ENCODE data around the gene INPP5D. TPM values are rescaled to one million over a fixed set of nuclear protein-coding genes. Genes with fewer than 3 reads are reported as not detected.

The INPP5D gene
- total and polyA plus RNA-seq, 2 donors (not counting 3 experiments of a cell fraction or from before 2014, with no cell fraction given): 13.9 to 46.6 TPM

- no peak for FAIRE-seq
- dilution Hi-C loops (cut with MboI; ENCODE audit: extremely low pct_ligation_motif_present, low sequenced_read_pairs) (no loop called here), intact Hi-C loops (cut with micrococcal nuclease) (loop anchor here (5.0 kb wide), 1 partner anchor 285 kb away; no protein-coding TSS in a partner anchor)
- ChIA-PET CTCF (no interaction called here), POLR2A (no interaction called here)
- H3K9me1 ChIP-seq (replicated peaks; ENCODE audit: control insufficient read depth, extremely low read depth, insufficient read depth, low read length): no peaks in the 10 kb centered on the region
- DNase-seq (ENCODE audit: low read depth, low spot score): no peak
- no peak overlapping the region for H2AFZ ChIP-seq (ENCODE audit: low read depth, low read length)
- no peak overlapping the region for H3K9ac ChIP-seq (replicated peaks; ENCODE audit: extremely low read depth, insufficient read depth, low read length)
- no peak overlapping the region for H3K27ac ChIP-seq (ENCODE audit: insufficient read depth, low read depth, low read length)
- peaks cover 2 to 17% of the 10 kb centered on the region in 2 experiments for H3K36me3 ChIP-seq (ENCODE audit: control insufficient read depth in 2 of 2, extremely low read depth in 1 of 2, insufficient read depth in 2 of 2, low read length in 2 of 2)
- no peak overlapping the region for H3K4me3 ChIP-seq (replicated peaks in 1 of 3; ENCODE audit: insufficient read depth in 1 of 3, low read depth in 1 of 3, low read length in 3 of 3)
- no peak overlapping the region for H3K4me2 ChIP-seq (ENCODE audit: insufficient read depth, low read length)
- no peaks in the 10 kb centered on the region for H3K79me2 ChIP-seq (ENCODE audit: control insufficient read depth, insufficient read depth, low read length)
- no peaks in the 10 kb centered on the region for H4K20me1 ChIP-seq (replicated peaks; ENCODE audit: control insufficient read depth, extremely low read depth, insufficient read depth, low read length)
- no peaks in the 10 kb centered on the region for H3K4me1 ChIP-seq (ENCODE audit: control insufficient read depth, extremely low read depth, insufficient read depth, low read length)
- no peak for TF ChIP-seq POLR2A (IDR thresholded peaks at IDR 0.05; ENCODE audit: low read depth, low read length)
- no peak for TF ChIP-seq MYC (IDR thresholded peaks at IDR 0.05; ENCODE audit: low read depth, low read length)
- TF ChIP-seq, protein P1, sequence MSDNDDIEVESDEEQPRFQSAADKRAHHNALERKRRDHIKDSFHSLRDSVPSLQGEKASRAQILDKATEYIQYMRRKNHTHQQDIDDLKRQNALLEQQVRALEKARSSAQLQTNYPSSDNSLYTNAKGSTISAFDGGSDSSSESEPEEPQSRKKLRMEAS (IDR thresholded peaks at IDR 0.05; ENCODE audit: insufficient read depth, insufficient read length): no peak
- TF ChIP-seq JUN (IDR thresholded peaks at IDR 0.05; ENCODE audit: borderline replicate concordance, insufficient read depth, insufficient read length, low read depth): no peak
- TF ChIP-seq, protein P2, sequence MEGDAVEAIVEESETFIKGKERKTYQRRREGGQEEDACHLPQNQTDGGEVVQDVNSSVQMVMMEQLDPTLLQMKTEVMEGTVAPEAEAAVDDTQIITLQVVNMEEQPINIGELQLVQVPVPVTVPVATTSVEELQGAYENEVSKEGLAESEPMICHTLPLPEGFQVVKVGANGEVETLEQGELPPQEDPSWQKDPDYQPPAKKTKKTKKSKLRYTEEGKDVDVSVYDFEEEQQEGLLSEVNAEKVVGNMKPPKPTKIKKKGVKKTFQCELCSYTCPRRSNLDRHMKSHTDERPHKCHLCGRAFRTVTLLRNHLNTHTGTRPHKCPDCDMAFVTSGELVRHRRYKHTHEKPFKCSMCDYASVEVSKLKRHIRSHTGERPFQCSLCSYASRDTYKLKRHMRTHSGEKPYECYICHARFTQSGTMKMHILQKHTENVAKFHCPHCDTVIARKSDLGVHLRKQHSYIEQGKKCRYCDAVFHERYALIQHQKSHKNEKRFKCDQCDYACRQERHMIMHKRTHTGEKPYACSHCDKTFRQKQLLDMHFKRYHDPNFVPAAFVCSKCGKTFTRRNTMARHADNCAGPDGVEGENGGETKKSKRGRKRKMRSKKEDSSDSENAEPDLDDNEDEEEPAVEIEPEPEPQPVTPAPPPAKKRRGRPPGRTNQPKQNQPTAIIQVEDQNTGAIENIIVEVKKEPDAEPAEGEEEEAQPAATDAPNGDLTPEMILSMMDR (IDR thresholded peaks at IDR 0.05; ENCODE audit: extremely low read depth in 1 of 2, insufficient read depth in 1 of 2, low read depth in 1 of 2, low read length in 2 of 2): no peak
- no peak for TF ChIP-seq FOS (IDR thresholded peaks at IDR 0.05; ENCODE audit: borderline replicate concordance, insufficient read depth, low read length)
- H3K27me3 ChIP-seq (ENCODE audit: control insufficient read depth in 2 of 2, insufficient read depth in 2 of 2, low read length in 2 of 2): no peaks in the 10 kb centered on the region
- BruUV-seq (replicated peaks): no TSS peak
- H3K9me3 ChIP-seq (replicated peaks; ENCODE audit: control insufficient read depth, insufficient read depth, low read length): no peaks in the 10 kb centered on the region
Observed at GRCh38 chr2:233137040-233137439, 76.9 kb downstream of the INPP5D start.

Data from endothelial cell of umbilical vein (primary cell).